ENCODE measurements around the gene RDX.

The RDX gene

GRCh38 chr11:110153474-110153873 is 142.9 kb downstream of the RDX start:
- Histone ChIP-seq H3K36me3 (peaks cover 0 to 1% (median 0%) of the 10 kb centered on the region in 3 donors), H3K9me3 (no peaks in the 10 kb centered on the region), H3K27ac (no peak overlapping the region), H3K27me3 (no peaks in the 10 kb centered on the region), H3K4me3 (no peak overlapping the region), H3K4me1 (peaks cover 0 to 7% (median 1%) of the 10 kb centered on the region in 4 donors)
- no peak for DNase-seq
- intact Hi-C loops (cut with DNase I; ENCODE audit: low total_unique reads): no loop called here
- no peak for TF ChIP-seq CTCF (IDR thresholded peaks at IDR 0.05)

DNA sequence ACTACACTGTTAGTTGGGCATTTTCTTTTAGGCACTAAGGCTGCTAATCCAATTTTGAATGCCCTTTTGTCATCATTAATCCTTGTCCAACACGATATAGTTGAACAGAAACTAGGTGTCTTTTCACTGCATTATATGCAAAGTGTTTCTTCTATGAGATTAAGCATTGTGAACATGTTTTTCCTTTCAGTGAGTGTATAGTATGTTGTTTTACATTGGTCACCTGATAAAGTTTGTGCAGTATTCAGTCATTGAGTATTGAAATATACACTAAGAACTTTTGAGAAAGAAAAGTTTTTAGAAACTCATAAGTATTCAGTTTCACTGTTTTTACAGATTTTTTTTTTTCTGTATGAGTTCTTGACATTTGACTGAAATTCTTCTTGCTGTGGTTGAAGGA is 144.2 kb downstream of the RDX start:
- H3K9me3 ChIP-seq: no peaks in the 10 kb centered on the region
- no peak for DNase-seq
- H3K27me3 ChIP-seq: no peaks in the 10 kb centered on the region
- no peaks in the 10 kb centered on the region for H3K36me3 ChIP-seq
- no peak overlapping the region for H3K27ac ChIP-seq
- peaks cover 0 to 14% (median 6%) of the 10 kb centered on the region in 4 donors for H3K4me1 ChIP-seq
- intact Hi-C loops (cut with DNase I; ENCODE audit: low total_unique reads): no loop called here
- H3K4me3 ChIP-seq: no peak overlapping the region
- no peak for TF ChIP-seq CTCF (IDR thresholded peaks at IDR 0.05)

GRCh38 chr11:110148775-110149744 is 147.4 kb downstream of the RDX start:
- peaks cover 0 to 14% (median 6%) of the 10 kb centered on the region in 4 donors for H3K4me1 ChIP-seq
- no peak for TF ChIP-seq CTCF (IDR thresholded peaks at IDR 0.05)
- H3K27me3 ChIP-seq: no peaks in the 10 kb centered on the region
- DNase-seq: no peak
- H3K27ac ChIP-seq: no peak overlapping the region
- no peaks in the 10 kb centered on the region for H3K36me3 ChIP-seq
- H3K4me3 ChIP-seq: no peak overlapping the region
- intact Hi-C loops (cut with DNase I; ENCODE audit: low total_unique reads): no loop called here
- no peaks in the 10 kb centered on the region for H3K9me3 ChIP-seq

DNA sequence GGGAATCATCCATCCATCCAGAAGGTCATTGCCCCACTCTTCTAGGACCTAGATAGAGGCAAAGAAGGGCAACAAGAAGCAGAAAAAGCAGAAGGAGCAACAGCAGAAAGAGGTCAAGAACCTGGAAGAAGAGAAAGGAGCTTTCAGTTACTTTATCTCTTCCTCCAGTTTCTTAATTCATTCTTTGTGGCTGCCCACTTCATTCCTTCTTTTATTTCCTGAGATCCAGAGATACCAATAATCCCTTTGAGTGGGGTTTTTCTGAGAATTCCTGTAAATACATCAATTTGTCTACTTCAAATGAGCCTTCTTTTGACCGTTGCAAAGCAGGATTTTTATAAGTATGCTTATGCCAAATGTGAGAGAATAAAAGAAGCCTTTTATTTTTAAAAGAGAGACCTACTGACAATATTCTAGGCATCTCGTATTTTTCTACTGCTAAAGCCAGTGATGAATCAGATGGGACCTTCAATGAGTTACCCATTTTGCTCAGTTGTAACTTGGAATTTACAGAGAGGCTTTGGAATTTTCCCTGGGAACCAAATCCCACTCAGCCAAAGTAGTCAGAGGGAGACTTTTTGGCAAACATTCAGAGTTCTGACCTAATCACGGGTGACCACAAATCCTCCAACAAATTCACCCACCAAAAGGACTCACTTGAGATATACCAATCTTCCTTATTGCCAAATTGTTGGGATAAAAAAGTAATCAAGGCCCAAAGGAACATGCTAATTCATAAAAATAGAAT is 148.3 kb downstream of the RDX start:
- Histone ChIP-seq H3K9me3 (no peaks in the 10 kb centered on the region), H3K4me1 (peaks cover 0 to 14% (median 6%) of the 10 kb centered on the region in 4 donors), H3K4me3 (no peak overlapping the region), H3K27ac (no peak overlapping the region), H3K36me3 (no peaks in the 10 kb centered on the region), H3K27me3 (no peaks in the 10 kb centered on the region)
- TF ChIP-seq CTCF (IDR thresholded peaks at IDR 0.05): no peak
- intact Hi-C loops (cut with DNase I; ENCODE audit: low total_unique reads): no loop called here
- no peak for DNase-seq

DNA sequence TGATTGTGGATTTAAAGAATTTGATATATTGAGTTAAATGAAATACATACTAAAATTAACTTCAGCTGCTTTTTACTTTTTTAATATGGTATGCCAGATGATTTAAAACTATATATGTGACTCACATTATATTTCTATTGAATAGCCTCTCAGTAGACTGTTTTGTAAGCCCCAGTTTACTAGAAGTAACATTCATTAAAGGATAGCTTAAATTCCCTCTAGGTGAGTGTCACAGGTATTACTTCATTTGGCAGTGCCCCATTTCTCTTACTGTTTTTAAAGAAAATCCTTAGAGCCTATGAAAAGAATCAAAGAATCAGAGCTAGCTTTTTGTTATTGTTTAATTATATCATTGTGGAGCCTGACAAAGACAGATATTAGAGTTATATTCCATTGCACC is 154.6 kb downstream of the RDX start:
- no peak overlapping the region for H3K4me3 ChIP-seq
- no peaks in the 10 kb centered on the region for H3K4me1 ChIP-seq
- TF ChIP-seq CTCF (IDR thresholded peaks at IDR 0.05): no peak
- no peaks in the 10 kb centered on the region for H3K36me3 ChIP-seq
- no peak for DNase-seq
- intact Hi-C loops (cut with DNase I; ENCODE audit: low total_unique reads): no loop called here
- no peaks in the 10 kb centered on the region for H3K9me3 ChIP-seq
- no peaks in the 10 kb centered on the region for H3K27me3 ChIP-seq
- H3K27ac ChIP-seq: no peak overlapping the region

Measured in tibial artery (tissue), 4 donors.